GM12865 (cell line): Measurements from ENCODE around the gene SPEF1.

Experiments used
- DNase-seq: peaks from one replicate; pipeline ENCODE4 v3.0.0; 2010; ENCODE audit warnings: low read depth
- H3K4me3 ChIP-seq: 2 replicates; pipeline ENCODE4 v1.5.1; 2011; ENCODE audit warnings: mild to moderate bottlenecking, low read depth, low read length, control low read depth
- CTCF ChIP-seq: IDR thresholded peaks from 2 replicates; pipeline ENCODE4 v1.5.1; 2011; ENCODE audit warnings: low read length, control low read depth, low read depth, inconsistent platforms; ENCODE audit not compliant: insufficient read depth; ENCODE audit errors: missing control alignments

The SPEF1 gene

DNA sequence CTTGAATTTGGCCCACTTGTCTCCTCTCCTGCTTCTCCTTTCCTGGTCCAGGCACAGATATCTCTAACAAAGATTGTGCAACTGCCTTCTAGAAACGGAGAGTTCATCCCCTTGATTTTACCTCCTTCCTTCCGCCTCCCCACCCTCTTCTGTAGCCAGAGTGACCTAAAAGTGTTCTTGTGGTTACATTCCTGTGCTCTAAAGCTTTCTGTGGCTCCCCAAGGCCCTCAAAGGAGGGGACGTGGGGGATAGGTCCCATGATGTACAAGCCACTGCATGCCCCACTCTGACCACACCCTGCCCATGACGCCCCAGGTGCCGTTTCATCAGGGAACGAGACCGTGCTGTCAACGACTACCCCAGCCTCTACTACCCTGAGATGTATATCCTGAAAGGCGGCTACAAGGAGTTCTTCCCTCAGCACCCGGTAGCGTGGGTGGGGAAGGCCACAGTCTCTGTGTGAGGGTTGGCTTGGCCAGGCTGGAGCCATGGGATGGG lies 23.1 kb upstream of the SPEF1 start:
- no peak for DNase-seq
- no peak overlapping the region for H3K4me3 ChIP-seq
- no peak for TF ChIP-seq CTCF

DNA sequence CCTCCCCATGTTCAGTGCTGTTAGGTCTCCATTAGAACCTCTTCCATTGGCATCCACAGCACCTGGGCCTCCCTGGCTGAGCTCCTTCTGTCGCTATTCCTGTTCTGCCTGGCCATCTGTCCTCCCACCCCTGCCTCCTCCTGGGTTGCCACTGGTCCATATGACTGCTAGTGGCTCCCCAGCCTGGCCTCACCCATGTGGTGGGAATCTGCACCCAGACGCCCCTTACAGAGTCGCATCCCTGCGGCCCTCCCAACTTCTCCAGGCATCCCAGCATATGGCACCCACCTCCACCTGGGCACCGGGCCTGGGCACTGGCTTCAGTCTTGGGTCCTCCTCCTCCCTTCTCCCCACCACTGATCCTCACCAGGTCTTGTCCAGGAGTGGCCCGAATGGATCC lies 22.6 kb upstream of the SPEF1 start:
- TF ChIP-seq CTCF = no peak
- no peak for DNase-seq
- H3K4me3 ChIP-seq = no peak overlapping the region

- H3K4me3 ChIP-seq = no peak overlapping the region
- no peak for DNase-seq
- TF ChIP-seq CTCF = no peak
Measured at GRCh38 chr20:3803289-3803688, 22.0 kb upstream of the SPEF1 start.

DNA sequence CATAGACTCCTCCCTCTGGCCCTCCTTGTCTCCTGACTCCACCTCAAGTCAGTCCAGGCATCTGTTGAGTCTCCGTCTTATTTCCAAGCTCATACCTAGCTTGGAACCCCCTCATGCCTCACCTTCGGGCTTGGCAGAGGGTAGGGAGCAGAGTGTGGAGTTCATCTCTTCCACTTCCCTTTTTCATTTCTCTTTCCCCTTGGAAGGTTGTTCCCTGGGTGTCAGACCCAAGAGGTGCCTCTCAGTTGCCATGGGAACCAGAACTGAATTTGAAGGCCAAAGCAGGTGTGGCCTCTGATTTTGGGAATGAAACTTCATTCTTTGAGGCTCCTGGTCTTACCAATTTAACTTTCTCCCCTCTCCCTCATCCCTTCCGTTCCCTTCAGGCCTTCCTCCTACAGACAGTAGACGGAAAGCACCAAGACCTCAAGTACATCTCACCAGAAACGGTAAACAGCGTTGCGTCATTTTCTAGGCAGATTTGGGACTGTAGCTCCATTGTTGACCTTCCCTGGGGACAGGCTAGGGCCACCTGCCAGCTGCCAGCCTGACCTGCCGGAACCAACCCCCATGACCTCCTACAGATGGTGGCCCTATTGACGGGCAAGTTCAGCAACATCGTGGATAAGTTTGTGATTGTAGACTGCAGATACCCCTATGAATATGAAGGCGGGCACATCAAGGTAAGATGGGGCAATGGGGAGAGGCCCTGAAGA lies 21.4 kb upstream of the SPEF1 start:
- no peak for TF ChIP-seq CTCF
- DNase-seq = no peak
- H3K4me3 ChIP-seq = no peak overlapping the region

DNA sequence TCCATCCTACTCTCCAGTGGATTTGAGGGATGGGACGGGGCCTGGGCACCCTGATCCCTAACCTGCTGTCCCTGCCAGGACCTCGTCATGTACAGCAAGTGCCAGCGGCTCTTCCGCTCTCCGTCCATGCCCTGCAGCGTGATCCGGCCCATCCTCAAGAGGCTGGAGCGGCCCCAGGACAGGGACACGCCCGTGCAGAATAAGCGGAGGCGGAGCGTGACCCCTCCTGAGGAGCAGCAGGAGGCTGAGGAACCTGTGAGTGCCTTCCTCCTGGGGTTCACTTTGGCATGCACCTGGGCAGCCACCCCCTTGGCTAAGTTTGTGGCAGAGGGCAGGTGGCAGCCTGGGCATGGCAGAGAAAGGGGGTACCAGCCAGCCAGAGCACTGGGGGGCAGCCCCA lies 20.6 kb upstream of the SPEF1 start:
- no peak for DNase-seq
- no peak overlapping the region for H3K4me3 ChIP-seq
- no peak for TF ChIP-seq CTCF

DNA sequence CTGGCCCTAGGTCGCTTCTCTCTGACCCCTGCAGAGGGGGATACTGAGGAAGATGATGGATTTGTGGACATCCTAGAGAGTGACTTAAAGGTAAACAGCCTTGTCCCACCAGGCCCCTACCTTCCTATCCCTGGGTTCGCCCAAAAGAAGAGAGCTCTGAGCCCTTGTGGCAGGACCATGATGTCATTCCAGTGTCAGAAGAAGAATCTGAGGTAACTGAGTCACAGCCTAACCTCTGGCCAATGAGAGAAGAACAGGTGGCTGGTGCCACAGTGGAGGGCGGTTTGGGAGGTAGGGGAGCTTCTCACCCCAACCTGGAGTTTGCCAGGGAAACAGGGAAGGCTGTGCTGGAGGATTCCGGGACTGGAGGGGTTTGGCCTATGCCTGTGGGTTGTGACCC lies 20.1 kb upstream of the SPEF1 start:
- no peak for TF ChIP-seq CTCF
- no peak overlapping the region for H3K4me3 ChIP-seq
- no peak for DNase-seq

- no peak overlapping the region for H3K4me3 ChIP-seq
- no peak for TF ChIP-seq CTCF
- DNase-seq = no peak
Measured at GRCh38 chr20:3800878-3801260, 19.6 kb upstream of the SPEF1 start.
